SIG-M5 treated with dmso at 0.1 percent for 504 hours (cell line): ENCODE results near the gene HOXA2.

Experiments
- DNase-seq: peaks from one replicate; lab custom pipeline; 2025; ENCODE audit not compliant: unreplicated experiment; lab: John Stamatoyannopoulos, UW

HOXA2 gene

DNA sequence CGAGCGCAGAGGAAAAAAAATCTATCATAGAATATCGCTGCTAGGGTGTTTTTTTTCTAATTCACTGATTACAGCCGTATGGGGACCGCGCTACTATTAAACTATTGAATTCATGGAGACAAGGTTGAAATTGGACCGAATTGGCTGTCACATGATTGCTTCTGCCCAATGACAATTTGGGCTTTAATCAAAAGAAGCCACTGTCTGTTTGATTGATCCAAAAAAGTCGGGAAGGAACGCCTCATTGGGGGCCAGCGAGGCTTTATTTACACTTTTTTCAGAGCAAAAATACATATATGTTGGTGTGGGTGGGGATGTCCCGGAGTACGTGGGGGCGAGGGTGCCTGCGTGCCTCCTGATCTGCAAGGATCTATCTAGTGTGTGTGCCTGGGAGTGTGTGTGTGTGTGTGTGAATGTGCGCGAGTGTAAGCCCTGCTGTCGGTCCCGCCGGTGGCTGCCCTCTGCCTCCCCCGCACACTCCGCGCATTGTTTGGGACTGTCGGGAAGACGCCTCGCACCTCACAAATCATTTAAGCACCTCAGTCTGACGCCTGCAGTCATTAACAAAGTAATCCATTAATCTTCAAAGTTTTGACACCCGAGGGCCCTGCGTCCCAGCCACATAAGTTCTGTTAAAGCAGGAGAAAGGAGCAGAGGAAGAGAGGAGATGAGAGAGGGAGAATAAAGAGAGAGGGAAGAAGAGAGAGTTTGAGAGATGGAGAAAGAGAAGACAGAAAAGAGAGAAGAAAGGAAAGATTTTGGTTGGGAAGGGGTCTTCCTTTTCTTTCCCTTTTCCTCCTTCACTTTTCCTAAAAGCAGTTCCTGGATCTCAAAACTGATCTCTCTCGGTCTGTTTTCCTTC is at the start of gene HOXA2:
HOXA2 (minus strand) TSS at position 103 of the 862 bp plus-strand sequence. CDS start 183 bp downstream, outside the sequence.
- no peak for DNase-seq

DNA sequence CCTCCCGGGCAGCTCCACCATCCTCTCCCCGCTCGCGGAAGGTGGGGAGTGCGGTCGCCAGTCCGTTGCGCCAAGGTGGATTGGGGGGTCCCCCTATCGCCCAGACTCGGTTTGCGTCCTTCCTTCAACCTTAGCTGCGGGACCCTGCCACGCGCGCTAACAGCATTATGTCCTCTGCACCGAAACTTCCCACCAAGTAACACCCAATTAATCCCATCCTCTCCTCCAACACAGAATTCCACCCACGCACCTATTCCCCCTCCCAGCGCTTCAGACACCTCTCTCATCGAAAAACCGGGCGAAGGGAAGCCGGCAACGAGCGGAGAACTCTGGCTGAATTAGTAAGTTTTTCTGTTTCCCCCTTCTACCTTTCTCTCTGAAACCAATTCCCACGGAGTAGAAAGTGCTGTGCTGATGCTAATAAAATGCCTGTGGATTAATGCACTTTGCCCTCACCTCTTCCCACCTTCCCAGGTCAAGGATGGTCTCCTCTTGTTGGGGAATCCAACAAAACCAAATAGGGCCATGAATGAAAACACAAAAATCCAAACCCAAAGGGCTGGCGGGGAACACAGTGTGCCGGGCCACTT is 49.0 kb upstream of the HOXA2 start:
- DNase-seq, result no peak

DNA sequence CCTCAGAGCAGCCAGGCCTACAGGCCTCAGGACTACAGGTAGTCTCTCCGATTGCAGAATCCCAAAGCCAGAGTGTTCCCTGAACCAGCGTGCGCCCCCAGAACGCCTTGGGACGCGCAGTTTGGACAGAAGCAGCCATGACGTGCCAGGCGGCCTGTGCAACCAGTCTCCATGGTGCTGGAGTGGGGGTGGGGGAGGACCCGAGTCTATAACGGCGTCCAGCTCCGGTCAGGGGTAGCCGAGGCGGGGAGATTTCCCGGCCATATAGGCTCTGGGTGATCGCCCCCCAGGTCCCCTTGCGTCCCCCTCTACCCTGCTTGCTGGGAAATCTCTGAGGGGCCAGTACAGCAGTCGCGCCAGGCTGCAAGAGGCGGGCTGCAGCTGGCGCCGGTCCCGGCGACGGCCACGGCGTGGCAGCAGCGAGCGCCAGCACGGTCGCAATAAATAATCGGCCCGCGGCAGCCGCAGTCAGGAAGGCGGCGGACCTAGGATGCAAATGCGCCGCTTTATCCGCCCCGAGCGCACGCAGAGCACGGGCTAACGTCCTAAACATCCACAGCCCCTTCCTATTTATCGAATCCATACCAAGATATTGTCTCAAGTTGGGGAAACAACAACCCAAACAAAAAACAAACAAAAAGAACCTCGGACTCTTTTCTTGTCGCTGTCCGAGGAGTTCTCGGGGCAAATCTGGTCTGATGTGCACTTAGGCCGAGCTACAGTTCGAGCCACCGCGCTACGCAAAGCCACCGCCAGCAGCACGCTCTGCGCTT is 48.3 kb upstream of the HOXA2 start:
- peak; percentile 61 for DNase-seq

DNA sequence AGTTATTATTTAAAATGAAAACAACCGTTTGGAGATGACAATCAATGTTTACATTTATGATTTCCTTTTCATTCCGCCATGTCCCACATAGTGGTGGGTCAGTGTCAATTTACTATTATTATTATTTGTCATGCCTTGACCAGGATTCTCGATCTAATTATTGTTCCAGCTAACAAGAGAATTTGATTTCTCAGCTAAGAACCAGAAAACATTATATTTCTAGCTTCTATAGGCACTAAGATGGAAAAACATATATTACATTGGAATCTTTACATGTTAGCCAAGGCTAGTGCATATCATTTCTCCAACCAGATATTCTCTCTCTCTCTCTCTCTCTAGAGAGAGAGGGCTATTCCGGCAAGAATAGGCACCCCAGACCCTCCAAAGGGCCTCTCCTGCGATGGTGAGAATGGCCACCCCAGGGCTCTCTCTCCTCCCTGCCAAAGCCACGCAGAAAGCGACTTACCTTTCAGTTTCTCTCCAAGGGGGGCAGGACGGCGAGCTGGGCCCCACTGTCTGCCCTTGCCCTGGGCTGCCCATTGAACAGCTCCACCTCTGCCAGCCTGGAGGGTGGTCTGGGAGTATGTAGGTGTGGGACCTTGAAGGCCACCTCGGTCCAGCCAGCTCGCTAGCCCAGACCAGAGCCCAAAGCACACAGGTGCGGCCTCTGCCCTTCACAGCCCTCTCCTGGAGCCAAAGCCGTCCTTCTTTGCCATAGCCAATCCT is 47.5 kb upstream of the HOXA2 start:
- no peak for DNase-seq

DNA sequence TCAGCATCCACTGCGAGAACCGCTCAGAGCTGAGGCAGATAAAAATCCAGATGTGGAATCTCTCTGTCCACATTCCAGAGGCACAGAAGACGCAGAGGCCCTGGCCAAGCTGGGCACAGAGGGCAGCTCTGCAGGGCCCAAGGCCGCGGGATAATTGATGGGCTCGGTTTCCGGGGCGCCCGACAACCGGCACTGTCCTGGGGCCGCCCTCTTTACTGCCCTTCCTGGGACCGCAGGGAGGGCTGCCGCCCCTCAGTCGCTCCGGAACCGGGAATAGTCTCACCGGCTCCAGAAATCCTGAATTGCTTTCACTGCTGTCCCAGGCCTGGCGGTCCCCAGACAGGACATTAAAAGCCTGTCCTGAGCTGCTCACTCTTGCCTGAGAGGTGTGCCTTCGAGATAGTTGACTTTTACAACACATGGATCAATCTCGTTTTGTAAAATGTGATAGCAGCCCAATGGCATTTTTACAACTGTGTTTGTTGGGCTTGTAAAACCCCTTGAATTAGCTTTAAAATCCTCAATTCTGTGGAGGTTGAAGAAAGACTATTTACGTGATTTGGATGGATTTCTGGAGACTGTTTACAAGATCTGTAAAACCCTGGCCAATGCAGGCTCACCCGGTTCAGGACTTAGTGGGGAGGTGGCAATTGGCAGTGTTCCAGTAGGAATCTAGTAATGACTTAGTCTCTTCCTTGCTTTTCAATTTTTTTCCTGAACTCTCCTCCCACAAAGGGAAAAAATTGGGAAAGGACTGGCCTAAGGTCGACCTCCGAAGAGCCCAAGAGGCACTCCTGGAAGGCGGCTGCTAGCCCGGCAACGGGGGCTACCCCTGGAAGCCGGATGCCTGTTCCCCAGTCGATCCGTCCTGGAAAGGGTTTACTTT is 46.5 kb upstream of the HOXA2 start:
- DNase-seq, result no peak

DNA sequence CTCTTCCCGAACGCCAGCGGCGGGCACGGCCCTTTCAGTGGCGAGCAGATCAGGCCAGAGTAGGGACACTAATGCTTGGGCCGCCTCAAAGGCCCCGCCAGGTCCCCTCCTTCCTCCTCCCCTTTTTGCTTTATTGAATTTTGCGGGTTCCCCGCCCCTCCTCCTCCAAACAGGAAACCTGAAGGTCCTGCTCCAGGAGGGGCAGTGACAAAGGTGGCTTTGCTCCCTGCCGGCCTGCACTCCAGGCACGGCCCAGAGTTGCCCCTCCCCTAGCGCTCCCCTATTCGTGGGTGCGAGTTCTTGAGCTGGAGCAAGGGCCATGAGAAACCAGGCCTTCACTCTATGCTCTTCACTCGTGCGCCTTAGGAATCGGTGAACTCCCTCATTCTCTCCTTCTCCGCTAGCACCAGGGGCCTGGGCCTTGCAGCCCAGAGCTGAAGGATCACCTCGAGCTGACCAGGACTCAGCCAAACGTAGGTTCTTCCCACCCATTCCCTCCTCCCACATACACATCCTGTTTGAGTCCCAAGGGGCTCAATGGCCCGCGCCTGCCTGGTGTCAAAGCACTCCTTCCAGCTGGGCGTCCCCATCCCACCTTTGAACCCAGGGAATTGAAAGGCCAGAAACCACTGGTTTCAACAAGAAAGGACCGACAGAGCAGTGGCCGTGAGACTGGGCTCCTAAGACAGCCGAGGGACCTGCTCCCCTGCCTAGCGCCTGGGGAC is 45.7 kb upstream of the HOXA2 start:
- no peak for DNase-seq

DNA sequence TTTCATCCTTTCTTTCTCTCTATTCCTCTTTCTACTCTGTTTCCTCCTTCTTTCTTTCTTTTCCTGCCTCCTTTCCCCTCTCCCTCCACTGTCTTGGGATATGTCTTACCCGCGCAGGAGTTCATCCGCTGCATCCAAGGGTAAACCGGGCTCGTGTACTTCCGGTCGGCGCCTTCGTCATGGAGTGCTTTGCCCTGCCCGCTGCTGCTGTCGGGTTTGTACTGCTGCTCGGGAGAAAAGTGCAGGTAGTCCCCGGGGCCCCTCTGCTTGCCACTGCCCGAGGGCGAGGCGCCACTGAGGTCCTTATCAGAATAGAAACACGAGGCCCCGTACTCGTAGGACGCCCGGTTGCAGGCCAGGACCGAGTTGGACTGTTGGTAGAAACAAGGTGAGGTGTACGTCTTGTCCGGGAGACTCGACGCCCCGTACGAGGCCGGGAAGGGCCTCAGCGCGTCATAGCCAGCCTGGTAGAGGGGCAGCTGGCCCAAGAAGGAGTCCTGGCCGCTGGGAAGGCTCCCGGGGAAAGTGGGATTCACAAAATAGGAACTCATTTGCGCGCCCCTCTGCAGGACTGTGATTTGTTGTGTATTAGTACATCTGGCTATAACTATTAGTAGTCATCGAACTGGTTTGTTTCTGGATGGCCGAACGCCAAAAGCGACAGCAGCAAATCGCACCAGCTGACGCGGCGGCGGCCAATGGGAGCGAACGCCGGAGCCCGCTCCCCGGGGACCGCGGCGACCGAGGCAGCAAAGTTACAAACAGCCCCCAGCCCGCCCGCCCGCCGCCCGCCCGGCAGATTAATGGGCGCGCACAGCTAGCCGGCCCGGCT is 44.9 kb upstream of the HOXA2 start, which contains the start of gene HOXA6:
HOXA6 (minus strand) TSS at position 576 of the 832 bp plus-strand sequence; CDS start at position 551, 25 bp downstream.
- no peak for DNase-seq

DNA sequence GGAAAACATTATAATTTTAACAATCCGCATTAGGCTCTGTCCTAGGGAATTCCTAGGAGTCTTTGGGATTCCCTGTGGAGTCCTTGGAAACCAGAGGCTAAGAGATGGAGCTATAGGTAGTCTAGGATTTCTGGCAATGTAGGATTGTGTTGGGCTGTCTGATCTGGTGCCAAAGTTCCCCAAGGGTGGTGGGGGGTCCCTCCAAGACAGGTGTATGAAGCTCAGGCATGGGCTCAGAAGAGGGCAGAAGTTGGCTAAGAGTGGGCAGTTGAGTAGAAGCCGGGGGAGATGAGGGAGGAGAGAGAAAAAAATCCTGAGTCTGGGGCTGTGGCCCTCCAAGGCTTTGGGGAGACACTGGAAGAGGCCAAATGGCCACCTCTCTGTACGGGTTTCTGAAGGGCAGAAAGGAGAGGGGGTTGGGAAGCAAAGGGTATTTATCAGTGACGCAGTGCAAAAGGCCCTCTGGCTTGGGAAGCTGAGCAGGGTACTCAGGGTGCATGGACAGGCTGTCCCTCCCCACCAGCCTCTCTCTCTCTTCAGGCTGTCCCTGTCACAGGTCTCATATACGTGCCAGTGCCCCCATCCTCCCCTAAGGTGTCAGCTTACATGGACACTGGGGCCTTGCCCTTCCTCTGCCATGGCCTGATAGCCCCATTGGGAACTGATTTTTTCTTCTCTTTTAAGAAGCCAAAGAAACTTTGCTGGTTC is 44.2 kb upstream of the HOXA2 start:
- DNase-seq, result no peak

DNA sequence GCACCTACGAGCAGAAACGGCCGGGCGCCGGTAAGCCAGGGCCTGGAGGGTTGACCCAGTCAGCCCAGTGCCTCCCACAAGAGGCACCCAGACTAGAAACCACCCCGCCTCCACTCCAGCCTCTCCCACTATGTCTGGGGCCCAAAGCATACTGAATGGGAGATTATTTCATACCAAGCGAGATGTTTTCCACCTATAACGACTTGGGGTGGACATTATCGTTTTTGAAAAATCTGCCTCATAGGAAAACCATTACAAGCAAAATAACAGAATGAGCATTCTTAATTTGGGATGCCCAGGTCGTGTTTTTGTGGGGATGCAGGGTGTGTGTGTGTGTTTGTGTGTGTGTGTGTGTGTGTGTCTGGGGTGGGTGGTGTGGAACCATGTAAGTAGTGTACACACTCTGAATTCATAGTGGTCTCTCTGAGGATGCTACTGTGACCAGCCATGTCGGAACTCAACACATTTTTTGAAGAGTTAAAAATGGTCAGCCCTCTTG is 43.5 kb upstream of the HOXA2 start:
- DNase-seq, result no peak

DNA sequence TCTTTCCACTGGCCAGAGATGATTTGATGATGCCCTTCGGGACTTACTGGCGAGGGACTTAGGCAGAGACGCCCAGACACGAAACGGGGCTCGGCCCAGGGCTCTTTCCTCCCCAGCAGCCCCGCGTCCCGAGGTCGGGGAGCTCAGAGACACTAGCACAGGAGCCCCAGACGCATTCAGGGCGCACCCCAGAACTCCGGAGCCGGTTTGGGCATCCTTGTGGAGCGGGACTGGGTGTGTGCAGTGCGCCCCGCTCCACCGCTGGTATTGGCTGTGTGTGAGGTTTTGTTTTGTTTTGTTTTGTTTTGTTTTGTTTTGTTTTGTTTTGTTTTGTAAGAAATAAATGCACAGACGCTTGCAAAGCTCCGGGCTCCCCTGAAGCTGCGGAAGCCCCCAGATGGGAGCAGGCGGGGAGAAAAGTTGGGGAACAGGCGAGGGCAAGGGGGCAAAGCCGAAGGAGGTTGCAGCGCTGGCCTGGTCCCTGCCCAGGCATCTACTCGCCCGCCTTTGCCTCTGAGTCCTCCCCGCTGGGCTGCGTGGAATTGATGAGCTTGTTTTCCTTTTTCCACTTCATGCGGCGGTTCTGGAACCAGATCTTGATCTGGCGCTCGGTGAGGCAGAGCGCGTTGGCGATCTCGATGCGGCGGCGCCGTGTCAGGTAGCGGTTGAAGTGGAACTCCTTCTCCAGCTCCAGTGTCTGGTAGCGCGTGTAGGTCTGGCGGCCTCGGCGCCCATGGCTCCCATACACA is 42.9 kb upstream of the HOXA2 start:
- DNase-seq, result no peak

DNA sequence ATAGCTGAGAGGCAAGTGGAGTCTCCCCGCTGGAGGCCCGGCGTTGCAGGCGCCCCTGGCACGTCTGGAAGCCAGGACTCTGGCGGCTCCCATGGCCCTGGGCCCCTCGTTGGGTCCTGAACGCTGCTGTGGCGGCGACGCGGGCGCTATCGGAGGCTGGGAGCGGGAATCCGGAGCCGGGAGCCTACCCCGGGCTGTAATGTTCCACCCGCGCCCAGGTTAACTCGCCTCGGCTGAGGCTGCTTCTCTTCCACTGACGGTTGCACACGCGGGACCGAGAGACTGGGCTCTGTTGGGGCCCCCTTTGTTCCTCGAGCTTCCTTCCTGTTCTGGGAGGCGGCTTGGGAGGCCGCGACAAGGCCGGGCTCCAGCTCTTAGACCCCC is 42.3 kb upstream of the HOXA2 start:
- no peak for DNase-seq

DNA sequence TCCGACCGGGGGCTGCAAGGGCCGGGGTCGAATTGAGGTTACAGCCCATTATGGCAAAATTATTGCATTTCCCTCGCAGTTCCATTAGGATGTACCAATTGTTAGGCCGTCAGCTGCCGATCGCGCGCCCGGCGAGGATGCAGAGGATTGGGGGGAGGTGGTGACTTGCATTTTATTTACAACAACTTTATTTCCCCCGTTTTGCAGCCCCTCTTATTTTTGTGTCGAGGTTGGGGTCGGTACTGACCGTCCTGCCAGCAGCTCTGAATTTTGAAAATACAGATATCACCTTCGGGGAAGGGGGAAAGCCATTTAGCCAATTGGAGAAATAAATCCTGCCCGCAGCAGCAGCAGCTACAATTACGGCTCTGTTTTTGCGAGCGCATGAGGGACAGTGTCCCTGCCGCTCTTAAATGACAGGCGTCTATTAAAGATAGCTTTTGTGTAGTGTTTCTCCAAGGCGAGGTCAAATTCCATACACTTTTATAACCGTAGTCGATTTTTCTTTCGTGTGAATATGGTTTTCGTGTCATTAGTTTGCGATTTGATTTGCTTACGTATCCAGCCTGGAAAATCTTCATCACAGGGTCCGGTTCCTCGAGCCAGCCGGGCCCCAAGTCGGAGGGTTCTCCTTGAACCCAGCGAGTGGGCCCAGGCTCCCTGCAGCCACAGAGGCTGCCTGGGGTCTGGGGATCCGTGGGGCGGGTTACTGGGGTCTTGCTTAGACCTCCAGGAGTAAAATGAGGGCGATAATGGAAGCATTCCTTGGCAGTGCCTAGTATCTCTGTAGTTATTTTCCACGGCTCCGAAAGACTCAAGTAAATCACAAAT is 41.7 kb upstream of the HOXA2 start:
- no peak for DNase-seq

DNA sequence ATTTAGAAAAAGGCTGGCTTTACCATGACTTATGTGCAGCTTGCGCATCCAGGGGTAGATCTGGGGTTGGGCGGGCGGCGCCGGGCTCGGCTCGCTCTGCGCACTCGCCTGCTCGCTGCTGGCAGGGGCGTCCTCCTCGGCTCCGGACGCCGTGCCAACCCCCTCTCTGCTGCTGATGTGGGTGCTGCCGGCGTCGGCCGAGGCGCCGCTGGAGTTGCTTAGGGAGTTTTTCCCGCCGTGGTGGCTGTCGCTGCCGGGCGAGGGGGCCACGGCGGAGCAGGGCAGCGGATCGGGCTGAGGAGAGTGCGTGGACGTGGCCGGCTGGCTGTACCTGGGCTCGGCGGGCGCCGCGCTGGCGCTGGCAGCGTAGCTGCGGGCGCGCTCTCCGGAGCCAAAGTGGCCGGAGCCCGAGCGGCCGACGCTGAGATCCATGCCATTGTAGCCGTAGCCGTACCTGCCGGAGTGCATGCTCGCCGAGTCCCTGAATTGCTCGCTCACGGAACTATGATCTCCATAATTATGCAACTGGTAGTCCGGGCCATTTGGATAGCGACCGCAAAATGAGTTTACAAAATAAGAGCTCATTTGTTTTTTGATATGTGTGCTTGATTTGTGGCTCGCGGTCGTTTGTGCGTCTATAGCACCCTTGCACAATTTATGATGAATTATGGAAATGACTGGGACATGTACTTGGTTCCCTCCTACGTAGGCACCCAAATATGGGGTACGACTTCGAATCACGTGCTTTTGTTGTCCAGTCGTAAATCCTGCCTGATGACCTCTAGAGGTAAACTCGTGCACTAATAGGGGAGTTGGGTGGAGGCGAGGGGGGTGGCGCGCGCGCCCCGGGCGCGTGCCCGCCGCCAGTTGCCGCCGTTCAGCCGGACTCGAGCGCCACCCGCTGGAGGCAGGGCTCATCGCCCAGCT is 40.8 kb upstream of the HOXA2 start, which contains the start of gene HOXA5:
HOXA5 (minus strand) TSS at position 659 of the 927 bp plus-strand sequence; CDS start at position 585, 74 bp downstream.
- DNase-seq, result peak; percentile 84

DNA sequence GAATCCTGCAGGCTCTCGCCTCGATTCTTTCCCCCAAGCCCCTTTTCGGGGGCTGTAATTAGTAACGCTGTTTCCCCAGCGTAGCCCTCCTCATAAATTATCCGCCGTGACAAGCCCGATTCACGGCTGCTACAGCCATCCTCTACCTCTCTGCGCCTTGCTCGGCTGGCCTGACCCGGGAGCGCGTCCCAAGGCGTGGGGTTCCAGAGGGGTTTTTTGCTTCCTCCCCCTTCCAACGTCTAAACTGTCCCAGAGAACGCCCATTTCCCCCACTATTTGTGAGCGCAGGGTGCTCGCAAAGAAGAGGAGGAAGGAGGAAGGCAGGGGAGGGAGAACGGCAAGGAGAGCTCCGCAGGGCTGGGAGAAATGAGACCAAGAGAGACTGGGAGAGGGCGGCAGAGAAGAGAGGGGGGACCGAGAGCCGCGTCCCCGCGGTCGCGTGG is 40.1 kb upstream of the HOXA2 start:
- no peak for DNase-seq
